Smooth muscle cell (in vitro differentiated cells): ENCODE measurements around the gene GABRD. TPM values are rescaled to one million over a fixed set of nuclear protein-coding genes. Genes with fewer than 3 reads are reported as not detected.

Experiments
- DNase-seq: peaks from one replicate; lab custom pipeline; 2025; ENCODE audit not compliant: unreplicated experiment; lab: John Stamatoyannopoulos, UW
- H2AFZ ChIP-seq: fragments of 200-600 bp; sonication (generic); 2 replicates; pipeline ENCODE4 v1.6.0; 2016; ENCODE audit warnings: antibody characterized with exemption, low read depth, mild to moderate bottlenecking
- H3F3A ChIP-seq: fragments of 200-600 bp; sonication (generic); 2 replicates; pipeline ENCODE4 v1.6.0; 2017; ENCODE audit warnings: antibody characterized with exemption, low read depth
- H3K27ac ChIP-seq: fragments of 200-600 bp; sonication (generic); 2 replicates; pipeline ENCODE4 v1.5.1; 2016; ENCODE audit warnings: low read depth, mild to moderate bottlenecking
- H3K27me3 ChIP-seq: fragments of 200-600 bp; sonication (generic); 2 replicates; pipeline ENCODE4 v1.6.1; 2016; ENCODE audit warnings: low read depth, mild to moderate bottlenecking
- H3K36me3 ChIP-seq: fragments of 200-600 bp; sonication (generic); 2 replicates; pipeline ENCODE4 v1.5.1; 2016; ENCODE audit warnings: low read depth
- H3K4me1 ChIP-seq: fragments of 200-600 bp; sonication (generic); 2 replicates; pipeline ENCODE4 v1.5.1; 2016; ENCODE audit warnings: low read depth
- H3K4me2 ChIP-seq: fragments of 200-600 bp; sonication (generic); 2 replicates; pipeline ENCODE4 v1.6.0; 2016; ENCODE audit warnings: mild to moderate bottlenecking
- H3K4me3 ChIP-seq: fragments of 200-600 bp; sonication (generic); 2 replicates; pipeline ENCODE4 v1.5.1; 2016; ENCODE audit warnings: mild to moderate bottlenecking
- H3K79me2 ChIP-seq: fragments of 200-600 bp; sonication (generic); 2 replicates; pipeline ENCODE4 v1.6.0; 2016; ENCODE audit warnings: low read depth, mild to moderate bottlenecking
- H3K9ac ChIP-seq: fragments of 200-600 bp; sonication (generic); 2 replicates; pipeline ENCODE4 v1.6.0; 2016; ENCODE audit warnings: low read depth
- H3K9me3 ChIP-seq: fragments of 200-600 bp; sonication (generic); replicated peaks from 2 replicates; pipeline ENCODE4 v1.5.1; 2016; ENCODE audit warnings: low read depth
- H4K20me1 ChIP-seq: fragments of 200-600 bp; sonication (generic); 2 replicates; pipeline ENCODE4 v1.6.0; 2016; ENCODE audit warnings: low read depth
- WGBS: methylation state at CpG from one replicate; pipeline ENCODE4 v1.1.7; 2016; ENCODE audit warnings: low lambda C conversion rate; 5-methylcytosine and 5-hydroxymethylcytosine counted together
- polyA plus RNA-seq: library from polyadenylated mRNA; unstranded; fragments of >200 nt; fragmentation: Nextera tagmentation; extraction: Ambion mirVana; gene quantifications from 2 replicates; pipeline ENCODE4 v1.2.1, GENCODE V29; 2016
- total RNA-seq: library from RNA; depleted of rRNA; stranded (reverse); fragments of >200 nt; gene quantifications from 2 replicates; pipeline ENCODE4 v1.2.3, GENCODE V29; 2014
- TF ChIP-seq, protein P1 (sequence below): fragments of 200-600 bp; sonication (generic); IDR thresholded peaks from 2 replicates; pipeline ENCODE4 v1.5.1; 2017; ENCODE audit warnings: borderline replicate concordance, mild to moderate bottlenecking, antibody characterized with exemption; ENCODE audit not compliant: insufficient read depth, poor library complexity, severe bottlenecking

GABRD gene
- total and polyA plus RNA-seq, 2 experiments from 2014 or later, result not detected

DNA sequence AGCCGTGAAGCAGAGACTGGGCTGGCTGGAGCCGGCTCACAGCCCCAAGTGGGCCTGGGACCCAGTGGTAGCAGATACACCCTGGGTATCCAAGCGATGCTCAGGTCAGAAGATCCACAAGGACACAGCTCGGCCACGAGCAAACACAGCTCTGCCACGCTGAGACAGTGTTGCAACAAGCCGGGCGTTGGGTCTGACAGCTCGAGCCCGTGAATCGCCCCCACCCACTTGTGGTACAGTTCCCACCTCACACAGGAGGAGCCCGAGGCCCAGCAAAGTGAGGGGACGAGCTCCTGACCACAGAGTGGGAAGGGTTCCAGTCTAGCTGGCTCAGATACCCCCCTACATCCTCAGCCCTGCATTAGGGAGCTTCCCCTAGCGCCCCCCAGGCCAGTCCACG is 22.2 kb downstream of the GABRD start:
- no peaks in the 10 kb centered on the region for H3K36me3 ChIP-seq
- WGBS, result 91% methylated on average over 15 of the region's 15 CpGs

DNA sequence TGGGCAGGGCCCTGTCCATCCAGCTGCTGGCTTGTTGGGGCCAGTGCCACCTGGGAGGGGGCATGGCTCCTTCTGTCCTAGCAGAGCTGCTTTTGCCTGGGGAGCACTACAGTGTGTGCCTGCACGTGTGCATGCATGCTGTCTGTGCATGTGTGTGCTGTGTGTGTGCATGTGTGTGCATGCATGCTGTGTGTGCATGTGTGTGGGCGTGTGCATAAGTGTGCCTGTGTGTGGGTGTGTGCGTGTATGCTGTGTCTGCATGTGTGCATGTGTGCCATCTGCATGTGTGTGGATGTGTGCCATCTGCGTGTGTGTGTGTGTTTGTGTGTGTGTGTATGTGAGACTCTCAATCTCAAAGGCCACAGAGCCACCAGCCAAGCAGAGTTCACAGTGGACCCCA is 22.7 kb downstream of the GABRD start:
- H3K27ac ChIP-seq, result no peak overlapping the region
- H3K4me1 ChIP-seq, result no peaks in the 10 kb centered on the region
- H3K79me2 ChIP-seq, result no peaks in the 10 kb centered on the region
- TF ChIP-seq, protein P1, sequence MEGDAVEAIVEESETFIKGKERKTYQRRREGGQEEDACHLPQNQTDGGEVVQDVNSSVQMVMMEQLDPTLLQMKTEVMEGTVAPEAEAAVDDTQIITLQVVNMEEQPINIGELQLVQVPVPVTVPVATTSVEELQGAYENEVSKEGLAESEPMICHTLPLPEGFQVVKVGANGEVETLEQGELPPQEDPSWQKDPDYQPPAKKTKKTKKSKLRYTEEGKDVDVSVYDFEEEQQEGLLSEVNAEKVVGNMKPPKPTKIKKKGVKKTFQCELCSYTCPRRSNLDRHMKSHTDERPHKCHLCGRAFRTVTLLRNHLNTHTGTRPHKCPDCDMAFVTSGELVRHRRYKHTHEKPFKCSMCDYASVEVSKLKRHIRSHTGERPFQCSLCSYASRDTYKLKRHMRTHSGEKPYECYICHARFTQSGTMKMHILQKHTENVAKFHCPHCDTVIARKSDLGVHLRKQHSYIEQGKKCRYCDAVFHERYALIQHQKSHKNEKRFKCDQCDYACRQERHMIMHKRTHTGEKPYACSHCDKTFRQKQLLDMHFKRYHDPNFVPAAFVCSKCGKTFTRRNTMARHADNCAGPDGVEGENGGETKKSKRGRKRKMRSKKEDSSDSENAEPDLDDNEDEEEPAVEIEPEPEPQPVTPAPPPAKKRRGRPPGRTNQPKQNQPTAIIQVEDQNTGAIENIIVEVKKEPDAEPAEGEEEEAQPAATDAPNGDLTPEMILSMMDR, result no peak
- H2AFZ ChIP-seq, result no peak overlapping the region
- H3K4me2 ChIP-seq, result no peak overlapping the region
- no peak overlapping the region for H3K4me3 ChIP-seq
- H3K9me3 ChIP-seq, result no peaks in the 10 kb centered on the region
- no peak overlapping the region for H3K9ac ChIP-seq
- 87% methylated on average over 3 of the region's 4 CpGs for WGBS
- DNase-seq, result no peak
- H3F3A ChIP-seq, result no peaks in the 10 kb centered on the region
- no peaks in the 10 kb centered on the region for H4K20me1 ChIP-seq
- peaks cover 2% of the 10 kb centered on the region for H3K27me3 ChIP-seq
- no peaks in the 10 kb centered on the region for H3K36me3 ChIP-seq

More for the DNA sequence above, 22.2 kb downstream of the GABRD start:
- peaks cover 2% of the 10 kb centered on the region for H3K27me3 ChIP-seq
- DNase-seq, result no peak
- TF ChIP-seq, protein P1, result no peak
- no peak overlapping the region for H3K4me3 ChIP-seq
- no peak overlapping the region for H3K9ac ChIP-seq
- H3K79me2 ChIP-seq, result no peaks in the 10 kb centered on the region
- H4K20me1 ChIP-seq, result no peaks in the 10 kb centered on the region
- H3K27ac ChIP-seq, result no peak overlapping the region
- H3K4me2 ChIP-seq, result no peak overlapping the region
- H3F3A ChIP-seq, result no peaks in the 10 kb centered on the region
- no peak overlapping the region for H2AFZ ChIP-seq
- no peaks in the 10 kb centered on the region for H3K4me1 ChIP-seq
- no peaks in the 10 kb centered on the region for H3K9me3 ChIP-seq

DNA sequence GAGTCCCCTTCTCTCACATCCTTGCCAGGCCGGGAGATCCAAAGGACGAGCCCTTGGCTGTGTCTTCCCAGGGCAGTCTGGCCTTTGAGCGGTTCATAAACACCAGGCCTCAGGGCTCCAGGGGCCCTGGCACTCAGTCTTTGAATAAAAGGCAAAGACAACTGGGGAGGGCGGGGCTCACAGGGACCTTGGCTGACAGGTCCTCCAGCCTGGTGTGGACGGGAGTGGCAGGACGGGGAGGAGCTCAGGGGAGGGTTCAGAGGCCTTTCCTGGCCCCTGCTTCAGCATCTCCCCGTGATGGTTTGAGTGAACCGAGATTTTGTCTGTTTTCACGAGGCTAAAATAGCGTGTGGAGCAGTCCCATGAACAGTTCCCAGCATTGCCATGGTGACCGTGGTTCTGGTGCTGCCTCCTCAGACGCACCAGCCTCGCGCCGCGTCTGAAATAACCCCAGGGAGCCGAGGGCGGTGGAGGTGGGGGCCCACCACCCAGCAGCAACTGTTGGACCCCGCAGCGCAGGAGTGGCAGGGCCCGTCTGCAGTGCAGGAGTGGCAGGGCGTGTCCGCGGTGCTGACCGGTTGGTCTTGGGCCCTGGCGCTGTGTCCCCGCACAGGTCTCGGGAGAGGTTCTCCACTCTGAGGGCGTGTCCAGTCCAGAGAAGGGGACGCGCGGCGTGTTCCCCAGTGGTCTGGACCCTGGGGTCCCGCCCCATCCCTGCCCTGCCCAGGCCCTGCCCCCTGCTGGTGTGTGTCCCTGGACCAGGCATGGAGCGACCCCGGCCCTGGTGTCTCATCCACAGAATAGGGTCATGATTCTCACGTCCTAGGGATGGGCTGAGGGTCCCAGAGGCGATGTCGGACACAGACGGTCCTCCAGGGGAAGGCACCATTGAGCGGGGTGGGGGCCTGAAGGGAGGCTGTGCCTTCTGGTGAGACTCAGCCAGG is 24.0 kb downstream of the GABRD start:
- no peak overlapping the region for H3K4me3 ChIP-seq
- peaks cover 2% of the 10 kb centered on the region for H3K27me3 ChIP-seq
- H3K9ac ChIP-seq, result no peak overlapping the region
- H3K4me2 ChIP-seq, result no peak overlapping the region
- no peaks in the 10 kb centered on the region for H3K79me2 ChIP-seq
- TF ChIP-seq, protein P1, result no peak
- no peaks in the 10 kb centered on the region for H4K20me1 ChIP-seq
- no peaks in the 10 kb centered on the region for H3K36me3 ChIP-seq
- WGBS, result 91% methylated on average over 41 of the region's 41 CpGs
- H3K27ac ChIP-seq, result no peak overlapping the region
- no peaks in the 10 kb centered on the region for H3F3A ChIP-seq
- DNase-seq, result no peak
- H3K9me3 ChIP-seq, result no peaks in the 10 kb centered on the region
- no peaks in the 10 kb centered on the region for H3K4me1 ChIP-seq
- H2AFZ ChIP-seq, result no peak overlapping the region
